H1 (cell line): ENCODE data around the gene TEX9. TPM values are rescaled to one million over a fixed set of nuclear protein-coding genes. Genes with fewer than 3 reads are reported as not detected.

ENCODE experiments used
- CTCF ChIA-PET: fragments of 300-600 bp; sonication (Branson Sonifier 250); formaldehyde crosslinking; loops from one replicate; lab custom pipeline; 2021; ENCODE audit not compliant: partially characterized antibody; lab: Charles Lee
- POLR2A ChIA-PET: fragments of 300-600 bp; sonication (Branson Sonifier 250); formaldehyde crosslinking; loops from one replicate; lab custom pipeline; 2021; ENCODE audit warnings: inconsistent platforms; ENCODE audit not compliant: partially characterized antibody; lab: Charles Lee
- DNase-seq, 2 experiments: peaks; one replicate each; pipeline versions ENCODE4 v3.0.0 to v3.0.0-alpha.2; 2010 to 2022; ENCODE audit warnings: low spot score in 2 of 2, low read depth in 1 of 2, mixed read lengths in 1 of 2
- FAIRE-seq: peaks from 2 replicates; lab custom pipeline; 2011; peaks lifted over from hg19 to GRCh38; lab: Jason Lieb, UNC
- H2AFZ ChIP-seq: 2 replicates; pipeline ENCODE4 v1.8.1; 2012; ENCODE audit warnings: low read length, inconsistent platforms
- H2AK5ac ChIP-seq: 2 replicates; pipeline ENCODE4 v1.6.1; 2013; ENCODE audit warnings: low read depth, low read length
- H2BK120ac ChIP-seq: replicated peaks from 2 replicates; pipeline ENCODE3; 2013; ENCODE audit warnings: low read depth, low read length, inconsistent platforms
- H2BK12ac ChIP-seq: 2 replicates; pipeline ENCODE4 v1.6.1; 2013; ENCODE audit warnings: low read depth, low read length
- H2BK15ac ChIP-seq: 2 replicates; pipeline ENCODE4 v1.6.1; 2013; ENCODE audit warnings: low read length
- H2BK20ac ChIP-seq: 2 replicates; pipeline ENCODE4 v1.6.1; 2013; ENCODE audit warnings: low read length
- H2BK5ac ChIP-seq: 2 replicates; pipeline ENCODE4 v1.6.1; 2013; ENCODE audit warnings: low read depth, low read length
- H3K14ac ChIP-seq: 2 replicates; pipeline ENCODE4 v1.6.1; 2013; ENCODE audit warnings: inconsistent platforms; ENCODE audit not compliant: insufficient read length
- H3K18ac ChIP-seq: 2 replicates; pipeline ENCODE4 v1.6.1; 2013; ENCODE audit warnings: low read length; ENCODE audit errors: extremely low read depth
- H3K23ac ChIP-seq: 2 replicates; pipeline ENCODE4 v1.6.1; 2013; ENCODE audit warnings: inconsistent platforms; ENCODE audit not compliant: insufficient read length
- H3K23me2 ChIP-seq: 2 replicates; pipeline ENCODE4 v1.6.1; 2013; ENCODE audit warnings: low read depth, low read length
- H3K27ac ChIP-seq: 2 replicates; pipeline ENCODE4 v1.6.1; 2011; ENCODE audit warnings: low read depth, low read length, inconsistent platforms
- H3K27me3 ChIP-seq, 4 experiments: replicated peaks in 1 of 4; 1 replicate in 1 of 4; 2 replicates in 3 of 4; pipeline versions ENCODE4 v1.6.1 to v1.8.1; 2011 to 2013; ENCODE audit warnings: low read length in 3 of 4, mild to moderate bottlenecking in 3 of 4, inconsistent platforms in 2 of 4, mixed read lengths in 2 of 4, moderate library complexity in 1 of 4; ENCODE audit not compliant: control insufficient read depth in 3 of 4, insufficient read depth in 3 of 4; ENCODE audit errors: extremely low read depth in 1 of 4
- H3K36me3 ChIP-seq, 4 experiments: 2 replicates each; pipeline versions ENCODE4 v1.6.1 to v1.8.1; 2011 to 2013; ENCODE audit warnings: mild to moderate bottlenecking in 4 of 4, low read length in 3 of 4, moderate library complexity in 2 of 4, control low read depth in 1 of 4, inconsistent platforms in 1 of 4; ENCODE audit not compliant: insufficient read depth in 4 of 4, control insufficient read depth in 2 of 4
- H3K4ac ChIP-seq: replicated peaks from 2 replicates; pipeline ENCODE3; 2013; ENCODE audit warnings: low read length, low read depth, mixed read lengths, inconsistent platforms; ENCODE audit not compliant: insufficient read length
- H3K4me1 ChIP-seq, 4 experiments: replicated peaks in 1 of 4; 1 replicate in 1 of 4; 2 replicates in 3 of 4; pipeline versions ENCODE4 v1.6.1 to v1.8.1; 2011 to 2013; ENCODE audit warnings: low read length in 3 of 4, inconsistent platforms in 2 of 4, mixed read lengths in 1 of 4; ENCODE audit not compliant: insufficient read depth in 4 of 4, control insufficient read depth in 3 of 4
- H3K4me2 ChIP-seq, 2 experiments: 2 replicates each; pipeline versions ENCODE4 v1.6.1 to v1.8.1; 2011 to 2013; ENCODE audit warnings: low read depth in 2 of 2, low read length in 2 of 2, control low read depth in 1 of 2, inconsistent platforms in 1 of 2, mild to moderate bottlenecking in 1 of 2; ENCODE audit not compliant: insufficient read depth in 1 of 2
- H3K4me3 ChIP-seq, 4 experiments: fragments of 200-600, 300-600 bp in 1 of 4; sonication (generic), shearing (Covaris generic), sonication (Bioruptor Twin) in 1 of 4; 2 replicates each; pipeline versions ENCODE4 v1.5.1 to v1.8.1; 2011 to 2016; ENCODE audit warnings: low read length in 4 of 4, low read depth in 3 of 4, control low read depth in 2 of 4, inconsistent platforms in 2 of 4, mild to moderate bottlenecking in 2 of 4, mixed read lengths in 1 of 4, moderate library complexity in 1 of 4; ENCODE audit not compliant: insufficient read depth in 2 of 4; ENCODE audit errors: extremely low read depth in 1 of 4
- H3K56ac ChIP-seq: replicated peaks from 2 replicates; pipeline ENCODE3; 2013; ENCODE audit warnings: low read depth, mild to moderate bottlenecking, mixed read lengths, low read length, inconsistent platforms; ENCODE audit not compliant: insufficient read length
- H3K79me1 ChIP-seq: 2 replicates; pipeline ENCODE4 v1.6.1; 2013; ENCODE audit warnings: low read depth, low read length, control low read depth
- H3K79me2 ChIP-seq, 2 experiments: 2 replicates each; pipeline versions ENCODE4 v1.6.1 to v1.8.1; 2012 to 2013; ENCODE audit warnings: low read length in 2 of 2, mild to moderate bottlenecking in 2 of 2, inconsistent platforms in 1 of 2; ENCODE audit not compliant: insufficient read depth in 2 of 2, control insufficient read depth in 1 of 2
- H3K9ac ChIP-seq, 4 experiments: replicated peaks in 1 of 4; 1 replicate in 1 of 4; 2 replicates in 3 of 4; pipeline versions ENCODE4 v1.6.1 to v1.8.1; 2011 to 2013; ENCODE audit warnings: low read depth in 3 of 4, low read length in 3 of 4, control low read depth in 2 of 4, mild to moderate bottlenecking in 2 of 4, moderate library complexity in 2 of 4, inconsistent platforms in 1 of 4; ENCODE audit errors: extremely low read depth in 1 of 4
- H3K9me3 ChIP-seq, 2 experiments: 2 replicates each; pipeline versions ENCODE4 v1.6.1 to v1.8.1; 2012 to 2013; ENCODE audit warnings: mild to moderate bottlenecking in 2 of 2, moderate library complexity in 2 of 2, control low read depth in 1 of 2, inconsistent platforms in 1 of 2, low read depth in 1 of 2, low read length in 1 of 2, mixed read lengths in 1 of 2; ENCODE audit not compliant: insufficient read depth in 2 of 2
- H4K20me1 ChIP-seq, 2 experiments: replicated peaks in 1 of 2; 2 replicates each; pipeline versions ENCODE3 to v1.8.1; 2011 to 2013; ENCODE audit warnings: inconsistent platforms in 2 of 2, low read length in 2 of 2, mild to moderate bottlenecking in 1 of 2; ENCODE audit not compliant: insufficient read depth in 2 of 2, control insufficient read depth in 1 of 2
- H4K5ac ChIP-seq: 2 replicates; pipeline ENCODE4 v1.6.1; 2013; ENCODE audit warnings: low read length, low read depth, mixed read lengths, inconsistent platforms; ENCODE audit not compliant: insufficient read length
- H4K8ac ChIP-seq: 2 replicates; pipeline ENCODE4 v1.8.0; 2013; ENCODE audit warnings: mild to moderate bottlenecking, moderate library complexity, low read length, inconsistent platforms; ENCODE audit not compliant: insufficient read depth; ENCODE audit errors: extremely low read depth
- H4K91ac ChIP-seq: replicated peaks from 2 replicates; pipeline ENCODE3; 2013; ENCODE audit warnings: low read length, mixed read lengths, inconsistent platforms; ENCODE audit not compliant: insufficient read length
- CREB1 ChIP-seq: IDR thresholded peaks from 2 replicates; pipeline ENCODE4 v1.6.1; 2012; ENCODE audit warnings: inconsistent platforms
- FOSL1 ChIP-seq: IDR thresholded peaks from 2 replicates; pipeline ENCODE4 v1.6.1; 2011; ENCODE audit warnings: mild to moderate bottlenecking, low read depth, low read length, moderate library complexity; ENCODE audit not compliant: insufficient read depth
- JUN ChIP-seq: IDR thresholded peaks from 2 replicates; pipeline ENCODE4 v1.6.1; 2011; ENCODE audit warnings: low read depth, mild to moderate bottlenecking, improper control_type of control experiment, low read length
- KDM4A ChIP-seq: IDR thresholded peaks from one replicate; pipeline ENCODE4 v1.7.1; 2012; ENCODE audit warnings: low read depth, mild to moderate bottlenecking, moderate library complexity, low read length, inconsistent platforms; ENCODE audit not compliant: severe bottlenecking
- RBBP5 ChIP-seq: IDR thresholded peaks from 2 replicates; pipeline ENCODE4 v1.7.1; 2012; ENCODE audit warnings: low read depth, mild to moderate bottlenecking, inconsistent platforms, low read length, moderate library complexity, borderline replicate concordance
- TEAD4 ChIP-seq: IDR thresholded peaks from 2 replicates; pipeline ENCODE4 v1.6.1; 2012; ENCODE audit warnings: low read depth, low read length, inconsistent platforms, mixed read lengths
- WGBS, 2 experiments: shearing (Covaris generic) in 1 of 2; methylation state at CpG; one replicate each; pipeline versions ENCODE4 v1.1.6 to v1.1.7; 2013 to 2015; ENCODE audit warnings: low lambda C conversion rate in 2 of 2, mixed read lengths in 2 of 2, inconsistent platforms in 1 of 2, low coverage in 1 of 2, missing lambda C conversion rate in 1 of 2; ENCODE audit not compliant: insufficient replicate concordance in 2 of 2, insufficient coverage in 1 of 2, insufficient read length in 1 of 2; ENCODE audit errors: extremely low coverage in 1 of 2, missing lambda C conversion rate in 1 of 2; 5-methylcytosine and 5-hydroxymethylcytosine counted together
- polyA plus RNA-seq, 7 experiments: library from polyadenylated mRNA; depleted of rRNA in 3 of 7; stranded (reverse) in 5 of 7; unstranded in 2 of 7; fragments of >200 nt in 5 of 7; fragments of 200-250 nt in 2 of 7; gene quantifications; 1 replicate in 5 of 7; 2 replicates in 1 of 7; 4 replicates in 1 of 7; pipeline versions ENCODE4 v1.2.1 to v1.2.3, GENCODE V29; 2011 to 2013; ENCODE audit warnings: missing spikeins in 2 of 7, mixed read lengths in 2 of 7
- total RNA-seq: library from RNA; stranded (reverse); fragmentation: NEBNext Ultra II Directional; extraction: Animal tissue kit (Norgen Biotek cat#: 25700); gene quantifications from 2 replicates; pipeline ENCODE4 v1.2.1, GENCODE V29; 2021

The TEX9 gene
- total and polyA plus RNA-seq, 2 of the 8 experiments (the other 6 are each of a cell fraction or from before 2014, with no cell fraction given), result 3.4 to 12.3 TPM

DNA sequence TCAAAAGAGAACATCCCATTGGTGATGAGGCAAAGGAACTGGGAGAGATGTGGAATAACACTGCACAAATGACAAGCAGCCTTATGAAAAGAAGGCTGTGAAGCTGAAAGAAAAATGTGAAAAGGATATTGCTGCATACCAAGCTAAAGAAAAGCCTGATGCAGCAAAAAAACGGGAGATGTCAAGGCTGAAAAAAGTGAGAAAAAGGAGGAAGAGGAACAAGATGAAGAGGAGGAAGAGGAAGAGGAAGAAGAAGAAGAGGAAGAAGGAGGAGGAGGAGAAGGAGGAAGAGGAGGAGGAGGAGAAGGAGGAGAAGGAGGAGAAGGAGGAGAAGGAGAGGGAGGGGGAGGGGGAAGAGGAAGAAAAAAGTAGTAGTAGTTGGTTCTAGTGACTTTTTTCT lies 41.8 kb upstream of the TEX9 start:
- ChIA-PET CTCF (interaction anchor here (0.6 to 0.7 kb wide), 2 partner anchors 18 to 30 kb away, joined by 3 read pairs; no protein-coding TSS in a partner anchor), POLR2A (no interaction called here)

More for the DNA sequence above, 41.8 kb upstream of the TEX9 start:
- Histone ChIP-seq H2BK20ac (no peak overlapping the region), H4K20me1 (no peaks in the 10 kb centered on the region), H3K4me1 (no peaks in the 10 kb centered on the region), H3K36me3 (no peaks in the 10 kb centered on the region), H3K4ac (no peak overlapping the region), H3K14ac (no peak overlapping the region), H4K5ac (no peak overlapping the region), H3K9ac (no peak overlapping the region), H2AK5ac (no peak overlapping the region), H3K23ac (no peak overlapping the region), H3K27me3 (no peaks in the 10 kb centered on the region), H3K18ac (no peak overlapping the region), H2BK120ac (no peak overlapping the region), H4K91ac (no peak overlapping the region), H2BK15ac (no peak overlapping the region), H2AFZ (0 out of 2 replicates have a peak overlapping the region, but pooled peaks have one; percentile 12), H3K79me1 (no peaks in the 10 kb centered on the region), H3K9me3 (no peaks in the 10 kb centered on the region), H2BK5ac (no peak overlapping the region)
- FAIRE-seq, result no peak
- TF ChIP-seq TEAD4 (no peak), CREB1 (no peak), JUN (no peak), FOSL1 (no peak), RBBP5 (no peak), KDM4A (no peak)
- TF ChIP-seq, all 59 proteins: peak for 0
- Histone ChIP-seq H3K79me2 (no peaks in the 10 kb centered on the region), H3K27ac (no peak overlapping the region), H3K4me2 (no peak overlapping the region), H3K23me2 (no peaks in the 10 kb centered on the region), H4K8ac (no peak overlapping the region), H3K56ac (no peak overlapping the region), H3K4me3 (no peak overlapping the region), H2BK12ac (no peak overlapping the region)
- 75% methylated on average over 1 of the region's 1 CpG; no CpG with 5 or more reads in 1 of the 2 experiments for WGBS, 2 experiments
- no peak for DNase-seq
